SH-SY5Y (cell line): ENCODE data around the gene DLGAP4.

Experiments used
- GATA2 ChIP-seq: IDR thresholded peaks from 2 replicates; pipeline ENCODE4 v1.6.1; 2011; ENCODE audit warnings: mild to moderate bottlenecking, low read depth, low read length
- GATA3 ChIP-seq: IDR thresholded peaks from 2 replicates; pipeline ENCODE4 v1.6.1; 2011; ENCODE audit warnings: low read depth, mild to moderate bottlenecking, low read length, moderate library complexity

The DLGAP4 gene

GRCh38 chr20:36339646-36340592 is 33.8 kb downstream of the DLGAP4 start:
- no peak for TF ChIP-seq GATA3
- no peak for TF ChIP-seq GATA2

GRCh38 chr20:36340593-36340990 is 34.5 kb downstream of the DLGAP4 start:
- no peak for TF ChIP-seq GATA3
- no peak for TF ChIP-seq GATA2

- TF ChIP-seq GATA2 (no peak), GATA3 (no peak)
These were observed 35.3 kb downstream of the DLGAP4 start for GRCh38 chr20:36341331-36342020.

DNA sequence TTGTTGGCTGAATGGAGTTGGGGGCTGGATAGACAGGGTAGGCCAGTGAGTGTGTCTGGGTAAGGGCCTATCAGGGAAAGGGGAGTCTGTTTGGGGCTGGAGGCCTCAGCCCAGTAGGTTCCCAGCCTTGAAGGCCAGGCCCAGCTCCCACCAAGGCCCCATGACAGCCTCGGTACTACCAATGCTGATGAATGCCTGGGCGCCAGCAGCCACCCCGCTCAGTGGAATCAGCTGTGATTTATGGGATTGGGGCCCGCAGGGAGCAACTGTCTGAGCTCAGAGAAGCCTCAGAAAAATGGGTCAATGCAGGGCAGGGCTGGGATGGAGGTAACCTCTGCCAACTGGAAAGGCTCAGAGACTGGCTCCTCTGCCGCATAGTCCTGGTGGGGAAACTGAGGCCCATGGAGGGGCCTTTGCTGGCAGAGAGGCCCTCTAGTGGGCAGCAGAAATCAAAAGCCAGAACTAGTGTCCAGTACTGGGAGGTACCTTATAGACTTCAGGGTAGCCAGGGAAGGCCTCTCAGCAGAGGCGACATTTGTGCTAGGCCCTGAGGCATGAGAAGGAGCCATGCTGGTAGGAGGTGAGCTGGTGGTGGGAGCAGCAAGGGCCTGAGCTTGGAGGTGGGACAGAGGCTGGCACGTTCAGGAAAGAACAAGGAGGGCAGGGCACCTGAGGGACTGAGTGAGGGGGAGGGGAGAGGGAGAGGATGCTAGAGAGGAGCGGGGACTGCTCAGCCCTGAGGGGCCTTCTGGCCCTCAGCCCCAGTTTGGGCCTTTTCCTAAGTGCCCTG is 36.4 kb downstream of the DLGAP4 start:
- TF ChIP-seq GATA3 = no peak
- no peak for TF ChIP-seq GATA2

- TF ChIP-seq GATA3 (no peak), GATA2 (no peak)
These were observed 37.5 kb downstream of the DLGAP4 start for GRCh38 chr20:36343641-36344040.

GRCh38 chr20:36344517-36345132 is 38.5 kb downstream of the DLGAP4 start:
- TF ChIP-seq GATA3 (no peak), GATA2 (no peak)

DNA sequence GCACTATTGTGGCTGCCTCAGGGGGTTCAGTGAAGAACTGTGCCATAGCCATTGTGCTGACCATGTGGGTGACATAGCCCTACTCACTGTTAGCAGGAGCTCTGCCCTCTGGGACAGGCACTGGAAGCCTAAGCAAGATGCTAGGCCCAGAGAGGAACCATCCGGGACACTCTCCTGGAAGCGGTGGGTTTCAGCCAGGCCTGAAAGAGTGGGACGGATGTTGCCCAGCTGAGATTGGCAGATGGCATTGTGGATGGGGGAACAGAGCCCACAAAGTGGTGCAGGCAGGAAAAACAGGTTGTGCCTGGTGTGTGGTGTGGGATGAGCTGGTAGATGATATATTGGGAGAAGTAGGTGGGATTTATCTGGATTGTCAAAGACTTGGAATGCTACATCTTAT is 40.1 kb downstream of the DLGAP4 start:
- TF ChIP-seq GATA3 (no peak), GATA2 (no peak)

GRCh38 chr20:36349384-36350170 is 43.4 kb downstream of the DLGAP4 start:
- TF ChIP-seq GATA2 (no peak), GATA3 (no peak)

DNA sequence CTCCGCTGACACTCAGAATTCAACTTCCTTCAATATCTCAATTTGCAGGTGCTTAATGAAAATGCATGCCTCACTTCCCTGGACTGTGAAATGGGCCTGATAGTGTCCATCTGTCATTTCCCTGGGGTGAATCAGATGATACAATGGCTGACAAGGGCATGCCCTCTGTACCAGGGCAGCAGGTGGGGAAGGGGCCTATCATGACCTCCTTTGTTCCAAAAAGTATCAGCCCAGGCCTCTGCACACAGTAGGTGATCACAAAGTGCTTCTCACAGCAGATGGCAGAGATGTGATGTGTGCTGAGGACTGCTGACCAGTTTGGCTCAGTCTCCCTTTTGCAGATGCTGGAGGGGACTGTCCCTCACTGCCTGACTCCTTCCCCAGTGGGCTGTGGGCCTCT is 44.3 kb downstream of the DLGAP4 start:
- TF ChIP-seq GATA2 = no peak
- no peak for TF ChIP-seq GATA3

DNA sequence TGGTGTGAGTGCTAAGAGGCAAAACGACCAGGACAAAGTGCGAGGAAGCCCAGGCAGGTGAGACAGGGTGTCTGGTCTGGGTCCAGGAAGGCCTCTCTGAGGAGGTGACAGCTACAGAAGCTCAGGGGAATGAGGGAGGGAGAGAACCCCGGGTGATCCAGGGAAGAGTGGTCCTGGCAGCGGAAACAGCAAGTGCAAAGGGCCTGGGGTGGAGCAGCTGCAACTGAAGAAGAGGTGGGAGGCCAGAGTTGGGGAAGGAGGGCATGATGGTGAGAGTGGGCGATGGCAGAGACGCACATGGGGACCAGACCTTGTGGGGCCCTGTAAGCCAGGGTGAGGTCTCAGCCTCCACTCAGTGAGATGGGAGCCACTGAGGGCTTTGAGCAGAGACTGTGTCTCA is 45.8 kb downstream of the DLGAP4 start:
- TF ChIP-seq GATA2 = no peak
- no peak for TF ChIP-seq GATA3

DNA sequence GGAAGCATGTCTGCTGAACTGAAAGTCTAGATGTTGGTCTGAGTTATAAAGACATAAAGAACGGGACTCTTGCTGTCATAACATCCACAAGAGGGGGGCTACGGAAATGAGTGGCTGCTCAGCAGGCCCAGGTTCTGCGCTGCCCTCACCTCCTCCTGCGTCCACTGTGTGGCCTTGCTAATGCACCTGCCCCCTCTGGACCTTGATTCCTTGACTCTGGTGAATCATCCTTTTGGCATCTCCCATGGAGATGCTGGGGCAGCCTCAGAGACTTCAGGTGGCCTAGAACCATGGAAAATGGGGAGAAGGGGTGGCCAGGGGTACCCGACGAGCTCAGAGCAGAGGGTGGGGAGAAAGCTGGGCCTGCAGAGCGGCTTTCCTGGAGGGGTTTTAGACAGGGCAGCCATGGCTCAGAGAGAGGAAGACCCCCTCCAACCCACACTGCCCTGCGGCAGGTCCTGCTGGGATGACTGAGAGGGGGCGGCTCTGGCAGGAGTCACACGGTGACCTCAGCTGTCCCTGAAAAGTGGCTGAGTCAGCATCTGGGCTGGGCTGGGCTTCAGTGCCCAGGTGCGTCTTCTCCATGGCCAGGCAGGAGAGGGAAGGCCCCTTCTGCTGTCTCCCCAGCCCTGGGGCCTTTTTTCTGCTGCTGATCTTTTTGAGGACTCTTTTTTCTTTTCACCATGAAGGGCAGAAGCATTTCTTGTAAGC is 46.9 kb downstream of the DLGAP4 start:
- TF ChIP-seq GATA2 (no peak), GATA3 (no peak)

DNA sequence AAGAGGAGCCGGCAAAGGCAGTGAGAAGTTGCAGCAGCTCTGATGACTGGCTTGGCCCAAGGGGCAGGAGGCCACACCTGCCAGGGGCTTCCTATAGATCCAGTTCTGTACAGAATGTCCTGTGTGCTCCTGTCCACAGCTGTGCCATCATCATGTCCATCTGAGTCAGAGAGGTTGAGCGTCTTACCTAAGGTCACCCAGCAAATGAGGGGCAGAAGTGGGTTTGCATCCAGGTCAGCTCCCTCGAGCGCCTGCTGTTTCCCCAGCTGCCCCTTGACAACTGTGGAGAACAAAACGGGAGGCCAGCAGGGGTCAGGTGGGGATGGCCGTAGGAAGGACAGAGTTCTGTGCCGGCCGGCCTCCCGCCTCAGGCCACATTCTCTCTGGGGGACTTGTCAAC is 47.6 kb downstream of the DLGAP4 start:
- TF ChIP-seq GATA3 = no peak
- TF ChIP-seq GATA2 = no peak
